Measurements from ENCODE around the gene DDX54.
A peak's percentile ranks its signal among the peaks of the same experiment; 100 is the strongest.

The DDX54 gene

GRCh38 chr12:113185180-113186032 is at the start of gene DDX54, which contains the start of gene RITA1:
Gene DDX54 (minus strand): TSS chr12:113185478. CDS start chr12:113185451, 27 bp downstream.
Gene RITA1 (plus strand): TSS chr12:113185721. CDS start chr12:113186747, 1,026 bp downstream.
- peak; percentile 51 to 74 (median 62) for DNase-seq (ENCODE audit: low read depth in 3 of 3, low spot score in 1 of 3)

GRCh38 chr12:113234483-113234882 is 49.2 kb upstream of the DDX54 start:
- DNase-seq (ENCODE audit: low read depth in 3 of 3, low spot score in 1 of 3), result no peak

GRCh38 chr12:113233967-113234366 is 48.7 kb upstream of the DDX54 start:
- DNase-seq (ENCODE audit: low read depth in 3 of 3, low spot score in 1 of 3), result no peak

- peak; percentile 21 to 44 (median 36) for DNase-seq (ENCODE audit: low read depth in 3 of 3, low spot score in 1 of 3)
Observed at GRCh38 chr12:113232840-113233585, 47.7 kb upstream of the DDX54 start.

- DNase-seq (ENCODE audit: low read depth in 3 of 3, low spot score in 1 of 3), result no peak
Observed at GRCh38 chr12:113232089-113232839, 47.0 kb upstream of the DDX54 start.

- no peak for DNase-seq (ENCODE audit: low read depth in 3 of 3, low spot score in 1 of 3)
Observed at GRCh38 chr12:113231235-113232088, 46.2 kb upstream of the DDX54 start.

- no peak for DNase-seq (ENCODE audit: low read depth in 3 of 3, low spot score in 1 of 3)
Observed at GRCh38 chr12:113230315-113231234, 45.3 kb upstream of the DDX54 start.

- DNase-seq (ENCODE audit: low read depth in 3 of 3, low spot score in 1 of 3), result no peak
Observed at GRCh38 chr12:113228394-113229028, 43.2 kb upstream of the DDX54 start.

- no peak for DNase-seq (ENCODE audit: low read depth in 3 of 3, low spot score in 1 of 3)
Observed at GRCh38 chr12:113227686-113228391, 42.6 kb upstream of the DDX54 start.

- DNase-seq (ENCODE audit: low read depth in 3 of 3, low spot score in 1 of 3), result no peak
Observed at GRCh38 chr12:113226696-113227568, 41.7 kb upstream of the DDX54 start.

GRCh38 chr12:113224955-113225354 is 39.7 kb upstream of the DDX54 start:
- DNase-seq (ENCODE audit: low read depth in 3 of 3, low spot score in 1 of 3), result no peak

GRCh38 chr12:113222730-113223531 is 37.7 kb upstream of the DDX54 start:
- DNase-seq (ENCODE audit: low read depth in 3 of 3, low spot score in 1 of 3), result no peak

GRCh38 chr12:113221997-113222729 is 36.9 kb upstream of the DDX54 start:
- DNase-seq (ENCODE audit: low read depth in 3 of 3, low spot score in 1 of 3), result no peak

GRCh38 chr12:113221181-113221996 is 36.1 kb upstream of the DDX54 start, which contains the start of gene TPCN1:
Gene TPCN1 (plus strand): TSS chr12:113221464. CDS start chr12:113226853, 5,389 bp downstream.
- DNase-seq (ENCODE audit: low read depth in 3 of 3, low spot score in 1 of 3), result peak; percentile 96 to 97 (median 96)
